Tibial nerve (tissue), 4 donors: Measurements from ENCODE around the gene KDM2B. TPM values are rescaled to one million over a fixed set of nuclear protein-coding genes. Genes with fewer than 3 reads are reported as not detected.

Source experiments
- DNase-seq, 2 donors: peaks; one replicate each; pipeline ENCODE4 v3.0.0-alpha.2; 2019; ENCODE audit warnings: low spot score in 2 of 2
- H3K27ac ChIP-seq, 4 donors: fragments of 200-600 bp; sonication (generic) in 3 of 4; one replicate each; pipeline ENCODE4 v1.5.1; 2017 to 2019; ENCODE audit warnings: mild to moderate bottlenecking in 1 of 4
- H3K27me3 ChIP-seq, 2 donors: fragments of 200-600 bp; sonication (generic) in 1 of 2; one replicate each; pipeline versions ENCODE4 v1.5.1 to v1.6.0; 2017 to 2019
- H3K36me3 ChIP-seq, 3 donors: fragments of 200-600 bp; sonication (generic); one replicate each; pipeline ENCODE4 v1.5.1; 2018 to 2019
- H3K4me1 ChIP-seq, 4 donors: fragments of 200-600 bp; sonication (generic) in 3 of 4; one replicate each; pipeline ENCODE4 v1.5.1; 2017 to 2019
- H3K4me3 ChIP-seq, 4 donors: fragments of 200-600 bp; sonication (generic) in 3 of 4; one replicate each; pipeline ENCODE4 v1.5.1; 2017 to 2019; ENCODE audit warnings: mild to moderate bottlenecking in 1 of 4, moderate library complexity in 1 of 4
- H3K9me3 ChIP-seq, 4 donors: fragments of 200-600 bp; sonication (generic) in 3 of 4; one replicate each; pipeline ENCODE4 v1.5.1; 2017 to 2019
- CTCF ChIP-seq, 5 experiments: fragments of 200-600 bp in 3 of 5; fragments of 450-650 bp in 2 of 5; sonication (generic) in 3 of 5; IDR thresholded peaks; one replicate each; pipeline ENCODE4 v1.5.1; 2016 to 2019; ENCODE audit warnings: antibody characterized with exemption in 5 of 5, mild to moderate bottlenecking in 3 of 5, moderate library complexity in 2 of 5
- EP300 ChIP-seq, 2 donors: sonication (generic); formaldehyde crosslinking; IDR thresholded peaks; one replicate each; pipeline ENCODE4 v1.6.1; 2017; ENCODE audit warnings: antibody characterized with exemption in 2 of 2, mild to moderate bottlenecking in 1 of 2
- POLR2A ChIP-seq, 2 donors: fragments of 450-650 bp; IDR thresholded peaks; one replicate each; pipeline ENCODE4 v1.6.1; 2017; ENCODE audit warnings: antibody characterized with exemption in 2 of 2, mild to moderate bottlenecking in 2 of 2, moderate library complexity in 2 of 2
- WGBS, 2 donors: methylation state at CpG; one replicate each; pipeline ENCODE4 v1.1.5; 2018; 5-methylcytosine and 5-hydroxymethylcytosine counted together
- total RNA-seq, 4 donors: library from RNA; depleted of rRNA; stranded (reverse); fragments of >200 nt; gene quantifications; one replicate each; pipeline ENCODE4 v1.1.0, GENCODE V29; 2016

The KDM2B gene
- total RNA-seq, 4 donors from 2014 or later: 15.5 to 32.2 (median 20.8) TPM

GRCh38 chr12:121405211-121405610, 175.6 kb downstream of the KDM2B start:
- Histone ChIP-seq H3K4me3 (no peak overlapping the region), H3K9me3 (no peaks in the 10 kb centered on the region), H3K4me1 (peaks cover 0 to 24% (median 6%) of the 10 kb centered on the region in 4 donors), H3K36me3 (peaks cover 0 to 39% (median 0%) of the 10 kb centered on the region in 3 donors), H3K27me3 (no peaks in the 10 kb centered on the region), H3K27ac (no peak overlapping the region)
- WGBS, 2 donors: 98 to 100% methylated on average over 2 of the region's 2 CpGs
- DNase-seq: no peak
- no peak for TF ChIP-seq CTCF (IDR thresholded peaks at IDR 0.05)
- no peak for TF ChIP-seq EP300 (IDR thresholded peaks at IDR 0.05)
- no peak for TF ChIP-seq POLR2A (IDR thresholded peaks at IDR 0.05)

- no peak for DNase-seq
- Histone ChIP-seq H3K9me3 (no peaks in the 10 kb centered on the region), H3K27ac (no peak overlapping the region), H3K4me3 (no peak overlapping the region), H3K4me1 (peaks cover 0 to 24% (median 6%) of the 10 kb centered on the region in 4 donors), H3K27me3 (no peaks in the 10 kb centered on the region), H3K36me3 (peaks cover 0 to 39% (median 0%) of the 10 kb centered on the region in 3 donors)
- TF ChIP-seq POLR2A (IDR thresholded peaks at IDR 0.05): no peak
- TF ChIP-seq CTCF (IDR thresholded peaks at IDR 0.05): no peak
- WGBS, 2 donors: 100% methylated on average over 1 of the region's 1 CpG
Observed at GRCh38 chr12:121404734-121405133, 176.1 kb downstream of the KDM2B start.

GRCh38 chr12:121403721-121404120, 177.1 kb downstream of the KDM2B start:
- Histone ChIP-seq H3K27me3 (no peaks in the 10 kb centered on the region), H3K9me3 (no peaks in the 10 kb centered on the region), H3K4me1 (peaks cover 0 to 30% (median 9%) of the 10 kb centered on the region in 4 donors), H3K4me3 (no peak overlapping the region), H3K36me3 (peaks cover 0 to 38% (median 0%) of the 10 kb centered on the region in 3 donors), H3K27ac (no peak overlapping the region)
- TF ChIP-seq CTCF (IDR thresholded peaks at IDR 0.05): no peak
- TF ChIP-seq POLR2A (IDR thresholded peaks at IDR 0.05): no peak
- no peak for TF ChIP-seq EP300 (IDR thresholded peaks at IDR 0.05)
- no peak for DNase-seq
- WGBS, 2 donors: 90 to 92% methylated on average over 5 of the region's 5 CpGs

GRCh38 chr12:121400332-121401139, 180.3 kb downstream of the KDM2B start:
- TF ChIP-seq EP300 (IDR thresholded peaks at IDR 0.05): no peak
- no peak for TF ChIP-seq POLR2A (IDR thresholded peaks at IDR 0.05)
- TF ChIP-seq CTCF (IDR thresholded peaks at IDR 0.05): no peak
- Histone ChIP-seq H3K27me3 (no peaks in the 10 kb centered on the region), H3K4me3 (peak overlapping the region; percentile 71 to 95 (median 92)), H3K9me3 (no peaks in the 10 kb centered on the region), H3K27ac (peak overlapping the region; percentile 68 to 96 (median 92)), H3K36me3 (peaks cover 0 to 15% (median 0%) of the 10 kb centered on the region in 3 donors), H3K4me1 (peaks cover 0 to 37% (median 9%) of the 10 kb centered on the region in 4 donors)
- WGBS, 2 donors: 3% methylated on average over 19 to 28 of the region's 48 CpGs
- peak in 1 of 2 donors; percentile 13 for DNase-seq
